Ectodermal cell (in vitro differentiated cells): ENCODE data around the gene RICTOR.
A peak's percentile ranks its signal among the peaks of the same experiment; 100 is the strongest.

Experiments used
- H3K27ac ChIP-seq: 2 replicates; pipeline ENCODE4 v1.7.0; 2013; ENCODE audit warnings: mild to moderate bottlenecking, low read depth, low read length; ENCODE audit not compliant: insufficient read depth, poor library complexity, severe bottlenecking
- H3K27me3 ChIP-seq: 2 replicates; pipeline ENCODE4 v1.7.0; 2013; ENCODE audit warnings: mild to moderate bottlenecking, low read length; ENCODE audit not compliant: insufficient read depth, control insufficient read depth, poor library complexity, severe bottlenecking
- H3K36me3 ChIP-seq: one replicate; pipeline ENCODE4 v1.7.0; 2013; ENCODE audit warnings: low read length; ENCODE audit not compliant: control insufficient read depth, insufficient read depth
- H3K4me1 ChIP-seq: one replicate; pipeline ENCODE4 v1.7.0; 2013; ENCODE audit warnings: low read length; ENCODE audit not compliant: control insufficient read depth, insufficient read depth
- H3K4me3 ChIP-seq: 2 replicates; pipeline ENCODE4 v1.7.0; 2013; ENCODE audit warnings: low read depth, low read length, control low read depth; ENCODE audit not compliant: insufficient read depth
- H3K9me3 ChIP-seq: 2 replicates; pipeline ENCODE4 v1.7.0; 2013; ENCODE audit warnings: mild to moderate bottlenecking, low read length, moderate library complexity; ENCODE audit not compliant: control insufficient read depth
- WGBS, 2 experiments: methylation state at CpG; one replicate each; pipeline ENCODE4 v1.1.7; 2013; ENCODE audit warnings: missing lambda C conversion rate in 2 of 2; 5-methylcytosine and 5-hydroxymethylcytosine counted together

RICTOR gene

DNA sequence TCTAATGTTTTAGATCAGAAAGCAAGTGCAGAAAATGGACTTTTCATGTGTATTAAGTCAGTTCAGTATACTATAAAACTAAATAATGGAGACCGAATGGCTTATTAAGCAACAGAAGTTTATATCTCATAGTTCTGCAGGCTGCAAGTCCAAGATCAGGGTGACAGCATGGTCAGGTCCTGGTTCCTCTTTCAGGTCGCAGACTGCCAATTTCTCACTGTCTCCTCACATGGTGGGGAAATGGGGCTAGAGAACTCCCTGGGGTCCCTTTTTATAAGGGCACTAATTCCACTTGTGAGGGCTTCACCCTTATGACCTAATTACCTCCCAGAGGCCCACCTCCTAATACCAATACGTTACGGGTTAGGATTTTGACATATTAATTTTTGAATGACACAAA is 48.7 kb downstream of the RICTOR start:
- 92 to 95% methylated on average over 4 of the region's 4 CpGs for whole genome bisulfite sequencing, 2 experiments

DNA sequence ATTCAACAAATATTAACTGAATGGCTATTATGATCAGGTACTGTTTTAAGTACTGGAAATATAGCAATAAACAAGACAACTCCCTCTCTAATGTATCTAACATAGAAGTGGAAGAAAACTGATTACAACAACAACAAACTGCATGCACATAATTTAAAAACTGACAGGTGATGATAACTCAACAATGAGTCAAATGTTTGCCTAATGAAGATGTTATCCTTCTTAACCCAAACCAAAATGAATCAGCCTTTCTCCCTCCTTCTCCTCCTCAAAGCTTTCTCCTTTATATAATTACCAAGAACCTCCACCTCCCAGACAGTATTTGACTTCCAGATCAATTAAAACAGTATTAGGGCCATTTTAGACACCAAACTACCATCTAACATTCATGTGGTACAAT is 49.3 kb downstream of the RICTOR start:
- H3K9me3 ChIP-seq, result peaks cover 3% of the 10 kb centered on the region
- peaks cover 22% of the 10 kb centered on the region for H3K4me1 ChIP-seq
- no peaks in the 10 kb centered on the region for H3K27me3 ChIP-seq
- H3K27ac ChIP-seq, result no peak overlapping the region
- H3K4me3 ChIP-seq, result no peak overlapping the region
- H3K36me3 ChIP-seq, result no peaks in the 10 kb centered on the region

More for the DNA sequence above, 48.7 kb downstream of the RICTOR start:
- peaks cover 3% of the 10 kb centered on the region for H3K9me3 ChIP-seq
- no peak overlapping the region for H3K4me3 ChIP-seq
- no peaks in the 10 kb centered on the region for H3K36me3 ChIP-seq
- H3K27ac ChIP-seq, result no peak overlapping the region
- peaks cover 22% of the 10 kb centered on the region for H3K4me1 ChIP-seq
- H3K27me3 ChIP-seq, result no peaks in the 10 kb centered on the region

DNA sequence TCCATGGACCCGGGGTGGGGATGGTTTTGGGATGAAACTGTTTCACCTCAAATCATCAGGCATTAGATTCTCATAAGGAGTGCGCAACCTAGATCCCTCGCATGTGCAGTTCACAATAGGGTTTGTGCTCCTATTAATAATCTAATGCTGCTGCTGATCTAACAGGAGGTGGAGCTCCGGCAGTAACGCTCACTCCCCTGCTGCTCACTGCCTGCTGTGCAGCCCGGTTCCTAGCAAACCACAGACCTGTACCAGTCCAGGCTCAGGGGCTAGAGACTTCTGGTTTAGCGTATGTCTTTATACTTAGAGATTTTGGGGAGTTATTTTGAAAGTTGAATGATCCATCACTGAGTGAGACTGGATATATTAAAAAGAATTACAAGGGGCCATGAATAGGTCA is 50.2 kb downstream of the RICTOR start:
- 57 to 70% methylated on average over 6 to 7 of the region's 7 CpGs for WGBS, 2 experiments

DNA sequence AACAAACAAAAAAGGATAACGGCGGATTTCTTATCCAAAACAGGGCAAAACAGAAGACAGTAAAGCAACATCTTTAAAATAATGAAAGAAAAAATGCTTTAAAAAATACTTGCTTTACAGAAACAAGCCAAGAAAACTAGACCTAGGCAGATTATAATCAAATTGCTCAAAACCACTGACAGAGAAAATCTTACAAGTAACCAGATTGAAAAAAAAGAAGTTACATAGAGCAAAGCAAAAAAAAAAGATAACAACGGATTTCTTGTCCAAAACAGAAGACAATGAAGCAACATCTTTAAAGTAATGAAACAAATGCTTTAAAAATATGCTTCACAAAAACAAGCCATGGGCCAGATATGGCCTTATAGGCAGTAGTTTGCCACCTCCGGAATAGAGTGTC is 51.1 kb downstream of the RICTOR start:
- Histone ChIP-seq H3K9me3 (no peaks in the 10 kb centered on the region), H3K36me3 (no peaks in the 10 kb centered on the region), H3K27ac (no peak overlapping the region), H3K27me3 (no peaks in the 10 kb centered on the region), H3K4me3 (no peak overlapping the region), H3K4me1 (peaks cover 22% of the 10 kb centered on the region)
- WGBS, 2 experiments, result 89 to 100% methylated on average over 1 to 4 of the region's 4 CpGs

More for the DNA sequence above, 50.2 kb downstream of the RICTOR start:
- no peak overlapping the region for H3K4me3 ChIP-seq
- peaks cover 22% of the 10 kb centered on the region for H3K4me1 ChIP-seq
- H3K36me3 ChIP-seq, result no peaks in the 10 kb centered on the region
- no peaks in the 10 kb centered on the region for H3K27me3 ChIP-seq
- no peak overlapping the region for H3K27ac ChIP-seq
- peaks cover 1% of the 10 kb centered on the region for H3K9me3 ChIP-seq

- H3K36me3 ChIP-seq, result no peaks in the 10 kb centered on the region
- H3K4me3 ChIP-seq, result no peak overlapping the region
- H3K27ac ChIP-seq, result no peak overlapping the region
- H3K4me1 ChIP-seq, result peaks cover 22% of the 10 kb centered on the region
- WGBS, 2 experiments, result 63 to 73% methylated on average over 4 of the region's 4 CpGs
- no peaks in the 10 kb centered on the region for H3K9me3 ChIP-seq
- H3K27me3 ChIP-seq, result no peaks in the 10 kb centered on the region
Observed at GRCh38 chr5:39022151-39022550, 52.0 kb downstream of the RICTOR start.

GRCh38 chr5:39021413-39021812 is 52.8 kb downstream of the RICTOR start:
- Histone ChIP-seq H3K4me3 (no peak overlapping the region), H3K27me3 (no peaks in the 10 kb centered on the region), H3K9me3 (no peaks in the 10 kb centered on the region), H3K27ac (peak overlapping the region; percentile 27), H3K36me3 (no peaks in the 10 kb centered on the region), H3K4me1 (peaks cover 22% of the 10 kb centered on the region)
- 25 to 42% methylated on average over 1 of the region's 1 CpG for whole genome bisulfite sequencing, 2 experiments

- 99 to 100% methylated on average over 3 of the region's 3 CpGs for WGBS, 2 experiments
- Histone ChIP-seq H3K27me3 (no peaks in the 10 kb centered on the region), H3K4me3 (no peak overlapping the region), H3K9me3 (no peaks in the 10 kb centered on the region), H3K36me3 (no peaks in the 10 kb centered on the region), H3K4me1 (peaks cover 22% of the 10 kb centered on the region), H3K27ac (no peak overlapping the region)
Observed at GRCh38 chr5:39020458-39020857, 53.7 kb downstream of the RICTOR start.

GRCh38 chr5:39019254-39019653 is 54.9 kb downstream of the RICTOR start:
- no peaks in the 10 kb centered on the region for H3K27me3 ChIP-seq
- H3K36me3 ChIP-seq, result no peaks in the 10 kb centered on the region
- H3K27ac ChIP-seq, result no peak overlapping the region
- 95 to 99% methylated on average over 4 of the region's 4 CpGs for WGBS, 2 experiments
- peaks cover 18% of the 10 kb centered on the region for H3K4me1 ChIP-seq
- H3K9me3 ChIP-seq, result no peaks in the 10 kb centered on the region
- no peak overlapping the region for H3K4me3 ChIP-seq

DNA sequence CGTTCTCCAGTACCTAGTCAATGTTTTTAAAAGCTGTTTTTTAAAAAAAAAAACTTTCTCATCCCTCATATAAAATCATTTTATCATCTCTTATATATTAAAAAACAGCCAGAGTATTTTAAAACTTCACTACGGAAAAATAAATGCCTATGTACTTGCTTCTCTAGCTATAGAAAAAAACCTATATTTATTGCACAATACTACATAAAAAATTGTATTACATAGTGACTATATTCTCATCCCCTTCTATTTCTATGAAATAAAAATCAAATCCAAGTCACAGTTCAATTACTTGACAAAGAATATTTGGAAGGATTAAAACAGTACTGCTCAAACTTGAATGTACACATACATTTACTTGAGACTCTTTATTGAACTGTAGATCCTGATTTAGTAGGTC is 56.7 kb downstream of the RICTOR start:
- Histone ChIP-seq H3K4me3 (no peak overlapping the region), H3K36me3 (peaks cover 3% of the 10 kb centered on the region), H3K27me3 (no peaks in the 10 kb centered on the region), H3K9me3 (no peaks in the 10 kb centered on the region), H3K4me1 (peaks cover 13% of the 10 kb centered on the region), H3K27ac (no peak overlapping the region)
- WGBS, 2 experiments, result 90 to 93% methylated on average over 2 of the region's 2 CpGs

GRCh38 chr5:39016587-39017275 is 57.5 kb downstream of the RICTOR start:
- H3K4me3 ChIP-seq, result no peak overlapping the region
- 100% methylated on average over 1 of the region's 1 CpG for WGBS, 2 experiments

More at GRCh38 chr5:39016587-39017275, 57.5 kb downstream of the RICTOR start:
- peaks cover 4% of the 10 kb centered on the region for H3K36me3 ChIP-seq
- no peak overlapping the region for H3K27ac ChIP-seq
- no peaks in the 10 kb centered on the region for H3K27me3 ChIP-seq
- no peaks in the 10 kb centered on the region for H3K9me3 ChIP-seq
- H3K4me1 ChIP-seq, result peaks cover 7% of the 10 kb centered on the region
